CD14-positive monocyte (primary cell): ENCODE results near the gene LAMB1. TPM values are rescaled to one million over a fixed set of nuclear protein-coding genes. Genes with fewer than 3 reads are reported as not detected.
A peak's percentile ranks its signal among the peaks of the same experiment; 100 is the strongest.

Experiments
- DNase-seq, 3 donors: peaks; one replicate each; pipeline ENCODE4 v3.0.0-alpha.2; 2011 to 2022
- H2AFZ ChIP-seq: 2 replicates; pipeline ENCODE4 v1.6.0; 2012; ENCODE audit warnings: mild to moderate bottlenecking, low read depth, low read length, inconsistent platforms; ENCODE audit not compliant: insufficient read depth, poor library complexity, severe bottlenecking
- H3K27ac ChIP-seq, 2 donors: 1 replicate in 1 of 2; 2 replicates in 1 of 2; pipeline ENCODE4 v1.5.1; 2012 to 2013; ENCODE audit warnings: low read length in 2 of 2, control low read depth in 1 of 2, inconsistent platforms in 1 of 2, low read depth in 1 of 2, mild to moderate bottlenecking in 1 of 2
- H3K27me3 ChIP-seq, 2 donors: one replicate each; pipeline versions ENCODE4 v1.6.0 to v1.6.1; 2011 to 2013; ENCODE audit warnings: low read length in 2 of 2; ENCODE audit not compliant: control insufficient read depth in 2 of 2, insufficient read depth in 2 of 2
- H3K36me3 ChIP-seq, 2 donors: replicated peaks in 1 of 2; 1 replicate in 1 of 2; 2 replicates in 1 of 2; pipeline versions ENCODE4 v1.5.1 to v1.6.1; 2012 to 2013; ENCODE audit warnings: low read length in 2 of 2, control low read depth in 1 of 2, inconsistent platforms in 1 of 2, mild to moderate bottlenecking in 1 of 2; ENCODE audit not compliant: insufficient read depth in 2 of 2, control insufficient read depth in 1 of 2
- H3K4me1 ChIP-seq, 2 donors: 1 replicate in 1 of 2; 2 replicates in 1 of 2; pipeline versions ENCODE4 v1.5.1 to v1.6.1; 2012 to 2013; ENCODE audit warnings: low read length in 2 of 2, control low read depth in 1 of 2, inconsistent platforms in 1 of 2, mild to moderate bottlenecking in 1 of 2, moderate library complexity in 1 of 2; ENCODE audit not compliant: insufficient read depth in 2 of 2, control insufficient read depth in 1 of 2
- H3K4me2 ChIP-seq: replicated peaks from 2 replicates; pipeline ENCODE3; 2012; ENCODE audit warnings: low read length, moderate library complexity, mild to moderate bottlenecking; ENCODE audit not compliant: poor library complexity, severe bottlenecking; ENCODE audit errors: extremely low read depth
- H3K4me3 ChIP-seq, 3 experiments: fragments of 200-600 bp in 1 of 3; sonication (generic) in 1 of 3; replicated peaks in 1 of 3; 1 replicate in 2 of 3; 2 replicates in 1 of 3; pipeline ENCODE4 v1.5.1; 2011 to 2013; ENCODE audit warnings: low read length in 3 of 3, mild to moderate bottlenecking in 3 of 3, control low read depth in 2 of 3, low read depth in 2 of 3, inconsistent platforms in 1 of 3, moderate library complexity in 1 of 3
- H3K79me2 ChIP-seq: 2 replicates; pipeline ENCODE4 v1.6.0; 2012; ENCODE audit warnings: mild to moderate bottlenecking, control low read depth, inconsistent platforms, low read length, moderate library complexity; ENCODE audit not compliant: insufficient read depth
- H3K9ac ChIP-seq: 2 replicates; pipeline ENCODE4 v1.6.0; 2017; ENCODE audit warnings: low read length, mild to moderate bottlenecking; ENCODE audit not compliant: insufficient read depth, poor library complexity, severe bottlenecking
- H3K9me3 ChIP-seq, 2 donors: replicated peaks in 1 of 2; 1 replicate in 1 of 2; 2 replicates in 1 of 2; pipeline versions ENCODE4 v1.5.1 to v1.6.1; 2012 to 2013; ENCODE audit warnings: low read length in 2 of 2, control low read depth in 1 of 2; ENCODE audit not compliant: control insufficient read depth in 1 of 2, insufficient read depth in 1 of 2
- H4K20me1 ChIP-seq: 2 replicates; pipeline ENCODE4 v1.6.0; 2012; ENCODE audit warnings: mild to moderate bottlenecking, low read length, control low read depth, moderate library complexity; ENCODE audit not compliant: insufficient read depth
- H3K27ac Mint-ChIP-seq, 7 donors: one replicate each; pipeline ENCODE4 v1.8.0; 2020; ENCODE audit warnings: mild to moderate bottlenecking in 7 of 7, mixed read lengths in 7 of 7, moderate library complexity in 6 of 7, inconsistent platforms in 2 of 7
- H3K27me3 Mint-ChIP-seq, 3 donors: one replicate each; pipeline ENCODE4 v1.8.0; 2021 to 2022; ENCODE audit warnings: low read depth in 3 of 3, mild to moderate bottlenecking in 3 of 3, mixed read lengths in 3 of 3, moderate library complexity in 3 of 3, inconsistent platforms in 1 of 3
- H3K36me3 Mint-ChIP-seq, 2 donors: one replicate each; pipeline ENCODE4 v1.8.0; 2020; ENCODE audit warnings: mixed read lengths in 2 of 2, inconsistent platforms in 1 of 2, mild to moderate bottlenecking in 1 of 2
- H3K4me1 Mint-ChIP-seq: one replicate; pipeline ENCODE4 v1.8.0; 2020; ENCODE audit warnings: mild to moderate bottlenecking, mixed read lengths
- H3K4me3 Mint-ChIP-seq, 2 donors: one replicate each; pipeline ENCODE4 v1.8.0; 2020; ENCODE audit warnings: mild to moderate bottlenecking in 2 of 2, mixed read lengths in 2 of 2, moderate library complexity in 1 of 2
- H3K9me3 Mint-ChIP-seq, 7 donors: one replicate each; pipeline ENCODE4 v1.8.0; 2020 to 2022; ENCODE audit warnings: mixed read lengths in 7 of 7, mild to moderate bottlenecking in 6 of 7, moderate library complexity in 6 of 7, inconsistent platforms in 2 of 7
- CTCF ChIP-seq: fragments of 200-600 bp; IDR thresholded peaks from one replicate; pipeline ENCODE4 v1.8.0; 2022; ENCODE audit warnings: antibody characterized with exemption, mild to moderate bottlenecking
- WGBS: methylation state at CpG from one replicate; pipeline ENCODE4 v1.1.5; 2013; ENCODE audit warnings: missing lambda C conversion rate; ENCODE audit not compliant: insufficient coverage; 5-methylcytosine and 5-hydroxymethylcytosine counted together
- intact Hi-C, 2 donors: fragments of 100-400 bp; cut with micrococcal nuclease; formaldehyde crosslinking; loops; one replicate each; pipeline versions ENCODE4 v1.15.0 to v1.15.1; 2023
- polyA plus RNA-seq, 3 donors: library from polyadenylated mRNA; depleted of rRNA in 1 of 3; unstranded in 2 of 3; stranded (reverse) in 1 of 3; fragments of 300-500 nt in 2 of 3; fragments of >200 nt in 1 of 3; fragmentation: Illumina TruSeq in 2 of 3; gene quantifications; 1 replicate in 2 of 3; 2 replicates in 1 of 3; pipeline ENCODE4 v1.2.3, GENCODE V29; 2012 to 2021

The LAMB1 gene
- polyA plus RNA-seq, 3 donors, result 0.42 TPM; not detected in 2

GRCh38 chr7:107940951-107941350 lies 62.0 kb downstream of the LAMB1 start:
- no peaks in the 10 kb centered on the region for H3K9me3 ChIP-seq
- H3K4me1 ChIP-seq, result no peaks in the 10 kb centered on the region
- no CpG with 5 or more reads among the region's 4 CpGs for WGBS
- no peaks in the 10 kb centered on the region for H4K20me1 ChIP-seq
- H3K9me3 Mint-ChIP-seq, result peaks cover 0 to 1% (median 0%) of the 10 kb centered on the region in 7 donors
- DNase-seq, result no peak
- no peak overlapping the region for H3K27ac ChIP-seq
- no peaks in the 10 kb centered on the region for H3K4me1 Mint-ChIP-seq
- H3K4me2 ChIP-seq, result no peak overlapping the region
- peaks cover 0 to 2% (median 1%) of the 10 kb centered on the region in 3 donors for H3K27me3 Mint-ChIP-seq
- H3K36me3 ChIP-seq, result peaks cover 6 to 16% of the 10 kb centered on the region in 2 donors
- H3K9ac ChIP-seq, result no peak overlapping the region
- no peaks in the 10 kb centered on the region for H3K79me2 ChIP-seq
- H3K27me3 ChIP-seq, result no peaks in the 10 kb centered on the region
- TF ChIP-seq CTCF, result no peak
- no peak overlapping the region for H2AFZ ChIP-seq
- H3K36me3 Mint-ChIP-seq, result peaks cover 12% of the 10 kb centered on the region in 2 donors
- H3K4me3 Mint-ChIP-seq, result no peak overlapping the region
- no peak overlapping the region for H3K4me3 ChIP-seq
- H3K27ac Mint-ChIP-seq, result peak overlapping the region in 1 of 7 donors; percentile 46
- intact Hi-C loops, result no loop called here

- peaks cover 6 to 16% of the 10 kb centered on the region in 2 donors for H3K36me3 ChIP-seq
- H3K27ac ChIP-seq, result no peak overlapping the region
- intact Hi-C loops, result no loop called here
- no peaks in the 10 kb centered on the region for H3K4me1 ChIP-seq
- Mint-ChIP-seq H3K27me3 (peaks cover 0 to 1% (median 0%) of the 10 kb centered on the region in 3 donors), H3K4me3 (no peak overlapping the region), H3K9me3 (no peaks in the 10 kb centered on the region), H3K36me3 (peaks cover 12 to 15% of the 10 kb centered on the region in 2 donors), H3K27ac (no peak overlapping the region), H3K4me1 (no peaks in the 10 kb centered on the region)
- DNase-seq, result no peak
- H3K27me3 ChIP-seq, result no peaks in the 10 kb centered on the region
- H3K9me3 ChIP-seq, result no peaks in the 10 kb centered on the region
- no peaks in the 10 kb centered on the region for H4K20me1 ChIP-seq
- 98% methylated on average over 15 of the region's 16 CpGs for WGBS
- H2AFZ ChIP-seq, result no peak overlapping the region
- TF ChIP-seq CTCF, result no peak
- no peak overlapping the region for H3K9ac ChIP-seq
- H3K4me2 ChIP-seq, result no peak overlapping the region
- no peaks in the 10 kb centered on the region for H3K79me2 ChIP-seq
- no peak overlapping the region for H3K4me3 ChIP-seq
Observed at GRCh38 chr7:107939573-107940489, 63.1 kb downstream of the LAMB1 start.
